ENCODE results near the gene RAB27A.

DNA sequence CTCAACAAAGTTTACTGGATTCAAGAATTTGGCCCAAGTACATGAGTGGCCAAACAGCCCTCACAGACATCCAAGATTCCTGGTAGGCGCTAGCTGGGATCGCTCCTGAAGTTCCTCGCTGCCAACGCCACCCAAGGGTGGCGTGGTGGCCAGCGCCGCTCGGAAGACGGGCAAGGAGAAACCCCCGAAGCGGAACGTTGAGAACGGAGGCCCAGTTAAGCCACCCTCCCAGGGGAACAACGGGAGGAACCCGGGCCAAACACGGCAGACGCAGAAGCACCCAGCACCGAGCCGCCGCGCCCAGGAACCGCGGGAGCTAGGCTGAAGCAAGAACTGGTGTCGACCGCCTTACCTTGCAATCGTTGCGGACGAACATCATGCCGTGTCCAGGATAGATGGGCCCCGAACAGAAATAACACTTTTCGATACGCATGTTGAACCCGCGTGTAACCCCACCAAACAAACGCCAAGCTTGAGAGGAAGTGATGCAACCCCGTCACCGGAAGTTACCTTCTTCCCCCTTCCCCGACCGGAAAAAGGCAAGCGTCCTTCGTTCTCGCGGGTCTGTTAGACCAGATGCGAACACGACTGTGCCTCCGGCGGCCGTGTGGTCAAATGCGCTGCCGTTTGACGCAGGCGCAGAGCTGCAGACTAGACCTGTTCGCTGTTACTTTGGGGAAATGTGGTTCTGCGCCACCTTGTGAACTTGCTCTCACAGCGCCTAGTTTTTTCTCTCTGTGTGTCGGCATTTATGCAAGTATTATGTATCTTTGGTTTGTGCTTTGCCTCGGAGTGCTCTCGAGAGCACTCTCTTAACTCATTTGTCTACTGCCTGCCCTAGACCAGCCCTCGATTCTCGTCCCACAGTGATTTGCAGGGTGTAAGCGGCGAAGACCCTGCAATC is 92.9 kb downstream of the RAB27A start, which contains the start of gene RSL24D1:
- TF ChIP-seq MAX (IDR thresholded peaks at IDR 0.05) (peak; percentile 93), TAF1 (IDR thresholded peaks at IDR 0.05; ENCODE audit: low read depth) (peak; percentile 74), FOXM1 (IDR thresholded peaks at IDR 0.05; ENCODE audit: borderline replicate concordance, low read depth) (no peak), CEBPB (IDR thresholded peaks at IDR 0.05) (peak; percentile 86)
